ENCODE data around the gene CHST1. TPM values are rescaled to one million over a fixed set of nuclear protein-coding genes. Genes with fewer than 3 reads are reported as not detected.

CHST1 gene
- total RNA-seq, 1 donor from 2014 or later, result 0.88 TPM

DNA sequence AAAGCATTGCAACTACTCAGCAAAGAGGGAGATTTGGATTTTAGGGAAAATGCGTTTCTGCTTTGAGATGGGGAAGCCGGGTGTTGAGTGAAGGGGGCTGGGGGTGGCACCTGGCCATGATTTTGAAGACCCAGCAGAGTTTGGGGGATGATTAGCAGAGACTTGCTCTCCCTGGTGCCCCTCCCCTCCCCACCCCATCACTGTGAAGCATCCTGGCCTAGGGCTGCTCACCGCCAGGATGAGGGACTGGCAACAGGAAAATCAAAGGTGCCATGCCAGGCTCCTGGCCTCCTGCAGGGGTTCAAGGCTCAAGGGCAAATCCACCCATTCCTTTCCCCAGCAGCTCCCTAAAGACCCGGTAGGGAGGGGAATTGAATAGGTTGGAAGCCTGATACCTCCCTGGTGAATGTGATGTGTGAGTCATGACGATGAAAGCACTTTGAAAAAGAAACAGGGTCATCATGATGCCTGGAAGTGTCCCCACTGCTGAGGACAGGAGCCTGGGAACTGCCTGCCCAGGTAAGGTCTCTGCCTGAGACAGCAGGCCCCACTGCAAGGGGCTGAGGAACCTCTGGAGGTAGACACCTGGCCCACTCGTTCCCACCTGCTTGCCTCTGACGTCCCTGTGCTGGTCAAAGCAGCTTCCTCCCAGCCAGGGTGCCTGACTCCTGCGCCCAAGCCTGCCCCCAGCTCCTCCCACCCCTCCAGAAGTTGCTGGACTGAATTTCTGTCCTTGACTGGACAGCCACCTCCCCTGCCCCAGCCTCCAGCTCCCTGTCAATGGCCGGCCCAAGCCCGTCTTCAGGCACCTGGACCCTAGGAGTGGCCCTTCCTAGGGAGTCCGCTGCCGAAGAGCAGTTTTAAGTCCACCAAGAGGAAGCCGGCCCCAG is 1.7 kb downstream of the CHST1 start:
- no peak for DNase-seq (ENCODE audit: low read depth)
- no peaks in the 10 kb centered on the region for H3K36me3 ChIP-seq (ENCODE audit: control insufficient read depth, insufficient read depth, low read length)
- H3K27me3 ChIP-seq (ENCODE audit: control insufficient read depth, insufficient read depth, low read length), result peaks cover 64% of the 10 kb centered on the region
- TF ChIP-seq, protein P1, sequence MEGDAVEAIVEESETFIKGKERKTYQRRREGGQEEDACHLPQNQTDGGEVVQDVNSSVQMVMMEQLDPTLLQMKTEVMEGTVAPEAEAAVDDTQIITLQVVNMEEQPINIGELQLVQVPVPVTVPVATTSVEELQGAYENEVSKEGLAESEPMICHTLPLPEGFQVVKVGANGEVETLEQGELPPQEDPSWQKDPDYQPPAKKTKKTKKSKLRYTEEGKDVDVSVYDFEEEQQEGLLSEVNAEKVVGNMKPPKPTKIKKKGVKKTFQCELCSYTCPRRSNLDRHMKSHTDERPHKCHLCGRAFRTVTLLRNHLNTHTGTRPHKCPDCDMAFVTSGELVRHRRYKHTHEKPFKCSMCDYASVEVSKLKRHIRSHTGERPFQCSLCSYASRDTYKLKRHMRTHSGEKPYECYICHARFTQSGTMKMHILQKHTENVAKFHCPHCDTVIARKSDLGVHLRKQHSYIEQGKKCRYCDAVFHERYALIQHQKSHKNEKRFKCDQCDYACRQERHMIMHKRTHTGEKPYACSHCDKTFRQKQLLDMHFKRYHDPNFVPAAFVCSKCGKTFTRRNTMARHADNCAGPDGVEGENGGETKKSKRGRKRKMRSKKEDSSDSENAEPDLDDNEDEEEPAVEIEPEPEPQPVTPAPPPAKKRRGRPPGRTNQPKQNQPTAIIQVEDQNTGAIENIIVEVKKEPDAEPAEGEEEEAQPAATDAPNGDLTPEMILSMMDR (IDR thresholded peaks at IDR 0.05; ENCODE audit: insufficient read depth, low read length, poor library complexity, severe bottlenecking), result no peak
- H3K4me3 ChIP-seq (ENCODE audit: low read depth, low read length), result peak overlapping the region; percentile 55

DNA sequence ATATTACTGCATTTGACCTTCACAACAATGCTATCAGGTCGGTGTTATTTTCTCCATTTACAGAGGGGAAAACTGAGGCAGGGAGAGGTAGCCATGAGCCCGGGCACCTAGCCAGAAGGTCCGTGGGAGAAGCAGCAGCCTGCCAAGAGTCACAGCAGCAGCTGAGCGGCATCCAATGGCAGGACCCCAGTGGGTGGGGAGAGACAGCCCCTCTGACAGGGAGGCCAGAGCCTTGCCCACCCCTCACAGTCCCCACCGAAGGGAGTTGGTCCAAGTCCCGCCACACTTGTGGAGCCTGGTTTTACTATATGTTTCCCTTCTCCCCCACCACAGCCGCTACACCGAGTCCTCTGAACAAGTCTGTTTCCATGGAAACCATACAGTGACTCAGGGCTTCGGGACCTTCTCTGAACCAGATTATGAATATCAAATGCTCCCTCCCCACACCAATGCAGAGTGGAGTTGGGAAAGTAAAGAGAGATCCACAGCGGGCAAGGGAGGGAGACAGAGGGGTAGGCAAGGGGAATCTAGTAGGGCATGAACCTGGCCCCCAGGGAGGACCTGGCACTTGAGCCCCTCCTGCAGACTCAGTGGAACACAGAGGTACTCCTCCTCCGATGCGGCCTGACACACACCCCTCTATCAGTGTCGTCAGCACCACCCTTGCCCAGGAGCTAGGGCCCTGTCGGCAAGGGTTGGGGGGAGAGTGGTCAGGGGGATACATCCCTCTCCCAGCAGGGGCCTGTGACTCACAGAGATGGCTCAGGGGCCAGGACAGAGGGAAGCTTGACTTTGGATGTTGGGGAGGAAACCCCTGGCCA is 2.5 kb downstream of the CHST1 start:
- H3K36me3 ChIP-seq (ENCODE audit: control insufficient read depth, insufficient read depth, low read length), result no peaks in the 10 kb centered on the region
- peak; percentile 55 for DNase-seq (ENCODE audit: low read depth)
- TF ChIP-seq, protein P1 (IDR thresholded peaks at IDR 0.05; ENCODE audit: insufficient read depth, low read length, poor library complexity, severe bottlenecking), result no peak
- peaks cover 64% of the 10 kb centered on the region for H3K27me3 ChIP-seq (ENCODE audit: control insufficient read depth, insufficient read depth, low read length)
- H3K4me3 ChIP-seq (ENCODE audit: low read depth, low read length), result no peak overlapping the region

DNA sequence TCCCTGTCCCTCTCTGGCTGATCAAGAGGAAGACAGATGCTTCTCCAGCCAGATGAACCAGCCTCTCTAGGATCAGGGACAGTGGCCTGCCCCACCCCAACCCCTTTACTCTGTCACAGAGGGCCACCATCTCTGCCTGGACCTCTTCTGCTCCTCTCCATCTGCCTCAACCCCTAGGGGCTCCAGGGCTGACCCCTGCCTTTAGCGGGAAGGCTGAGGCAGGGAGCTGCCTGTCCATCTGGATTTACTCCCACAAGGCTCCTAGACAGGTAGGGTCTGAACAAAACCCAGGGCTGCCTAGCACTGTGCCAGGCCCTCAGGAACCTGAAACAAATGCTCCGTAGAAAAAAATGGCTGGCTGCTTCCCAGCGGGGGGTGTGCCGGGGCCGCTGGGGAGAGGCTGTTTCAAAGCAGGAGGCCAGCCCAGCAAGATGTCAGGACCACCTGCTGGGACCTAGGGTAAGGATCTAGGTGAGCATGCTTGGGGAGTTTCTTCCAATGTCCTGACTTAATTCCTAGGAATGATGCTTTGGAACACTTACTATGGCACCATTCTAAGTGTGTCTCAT is 3.2 kb downstream of the CHST1 start:
- TF ChIP-seq, protein P1 (IDR thresholded peaks at IDR 0.05; ENCODE audit: insufficient read depth, low read length, poor library complexity, severe bottlenecking), result no peak
- peaks cover 63% of the 10 kb centered on the region for H3K27me3 ChIP-seq (ENCODE audit: control insufficient read depth, insufficient read depth, low read length)
- H3K36me3 ChIP-seq (ENCODE audit: control insufficient read depth, insufficient read depth, low read length), result no peaks in the 10 kb centered on the region
- no peak for DNase-seq (ENCODE audit: low read depth)
- H3K4me3 ChIP-seq (ENCODE audit: low read depth, low read length), result no peak overlapping the region

DNA sequence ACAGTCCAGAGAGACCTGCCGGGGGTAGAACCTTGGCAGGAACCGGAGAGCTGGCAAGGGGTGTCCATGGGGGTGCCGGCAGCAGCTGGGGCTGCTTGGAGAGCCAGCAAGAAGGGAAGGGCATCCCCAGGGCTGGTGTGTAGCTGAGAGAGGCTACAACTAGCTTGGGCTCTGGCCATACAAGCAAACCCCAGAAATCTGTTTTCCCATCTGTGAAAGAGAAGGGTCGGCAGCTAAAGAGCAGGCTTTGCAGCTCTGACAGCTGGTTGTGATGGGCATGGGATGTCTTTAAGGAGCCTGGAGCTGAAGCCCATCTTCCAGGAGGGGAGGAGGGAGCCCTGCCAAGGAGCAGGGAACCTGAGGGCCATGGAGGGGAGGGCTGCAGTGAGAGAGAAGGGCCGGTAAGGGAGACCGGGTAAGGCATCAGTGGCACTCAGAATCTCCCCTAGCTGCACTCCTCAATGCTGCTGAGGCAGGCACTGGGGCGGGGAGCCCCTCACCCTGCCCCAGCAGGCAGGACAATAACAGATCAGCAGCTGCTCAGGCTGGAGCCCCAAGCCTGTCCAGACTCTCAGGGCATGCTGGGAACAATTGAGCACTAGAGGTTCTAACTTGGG is 3.9 kb downstream of the CHST1 start:
- no peaks in the 10 kb centered on the region for H3K36me3 ChIP-seq (ENCODE audit: control insufficient read depth, insufficient read depth, low read length)
- DNase-seq (ENCODE audit: low read depth), result no peak
- H3K27me3 ChIP-seq (ENCODE audit: control insufficient read depth, insufficient read depth, low read length), result peaks cover 57% of the 10 kb centered on the region
- no peak overlapping the region for H3K4me3 ChIP-seq (ENCODE audit: low read depth, low read length)
- TF ChIP-seq, protein P1 (IDR thresholded peaks at IDR 0.05; ENCODE audit: insufficient read depth, low read length, poor library complexity, severe bottlenecking), result no peak

DNA sequence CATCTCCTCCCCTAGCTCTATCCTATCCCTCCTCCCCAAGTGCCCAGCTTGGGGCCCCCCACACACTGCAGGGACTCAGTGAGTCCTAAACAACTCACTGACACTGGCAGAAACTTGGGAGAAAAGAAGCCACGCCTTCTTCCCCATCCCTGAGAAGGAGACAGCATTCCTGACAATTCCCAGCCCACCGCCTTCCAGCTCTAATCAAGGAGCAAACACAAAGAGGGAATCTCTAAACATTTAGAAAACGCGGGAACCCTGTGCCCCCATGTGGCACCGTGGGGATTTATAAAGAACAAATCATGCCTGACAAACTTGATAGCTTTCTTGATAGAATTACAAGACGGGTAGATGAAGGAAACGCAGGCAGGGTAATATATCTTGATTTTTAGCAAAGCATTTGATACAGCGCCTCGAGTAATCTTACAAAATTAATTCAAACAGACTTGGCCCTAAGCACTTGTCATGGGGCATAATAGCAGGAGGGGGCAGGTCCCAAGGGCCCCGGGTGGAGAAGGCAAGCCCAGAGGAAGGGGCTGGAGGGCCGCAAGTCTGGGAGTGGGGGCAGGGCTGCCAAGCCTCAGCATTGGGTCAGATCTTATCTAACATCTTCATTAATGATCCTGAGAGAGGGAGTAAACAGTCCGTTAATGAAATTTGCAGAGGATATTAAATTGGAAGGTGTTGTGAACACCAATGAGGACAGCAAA is 4.5 kb downstream of the CHST1 start:
- DNase-seq (ENCODE audit: low read depth), result no peak
- no peaks in the 10 kb centered on the region for H3K36me3 ChIP-seq (ENCODE audit: control insufficient read depth, insufficient read depth, low read length)
- TF ChIP-seq, protein P1 (IDR thresholded peaks at IDR 0.05; ENCODE audit: insufficient read depth, low read length, poor library complexity, severe bottlenecking), result no peak
- peaks cover 50% of the 10 kb centered on the region for H3K27me3 ChIP-seq (ENCODE audit: control insufficient read depth, insufficient read depth, low read length)
- no peak overlapping the region for H3K4me3 ChIP-seq (ENCODE audit: low read depth, low read length)
